ENCODE data around the gene ZNF181. TPM values are rescaled to one million over a fixed set of nuclear protein-coding genes. Genes with fewer than 3 reads are reported as not detected.

The ZNF181 gene
- total RNA-seq, 1 donor from 2014 or later = 12.4 TPM

DNA sequence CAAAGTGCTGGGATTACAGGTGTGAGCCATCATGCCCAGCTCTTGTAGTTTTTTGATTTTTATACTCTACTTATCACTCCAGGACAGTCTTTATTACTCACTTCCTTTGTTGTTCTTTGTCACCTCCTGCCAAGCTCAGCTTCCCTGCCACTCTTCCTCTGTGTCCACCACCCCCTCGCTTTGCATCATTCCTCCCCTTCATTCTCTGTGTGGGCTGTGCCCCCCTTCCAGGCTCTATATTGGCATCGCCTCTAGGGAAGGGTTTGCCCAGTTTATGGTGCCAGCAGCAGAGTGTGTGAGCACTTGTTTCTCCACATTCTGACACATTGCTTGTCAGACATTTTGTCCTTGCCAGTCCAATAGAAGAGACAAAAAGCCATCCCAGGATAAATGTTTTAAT is 41.5 kb upstream of the ZNF181 start:
- Histone ChIP-seq H3K36me3 (no peaks in the 10 kb centered on the region), H3K27ac (no peak overlapping the region), H3K27me3 (ENCODE audit: low read depth) (no peaks in the 10 kb centered on the region), H3K4me1 (no peaks in the 10 kb centered on the region), H3K4me3 (no peak overlapping the region), H3K9me3 (peaks cover 4% of the 10 kb centered on the region)
- intact Hi-C loops (cut with DNase I) = no loop called here
- ATAC-seq = no peak
- DNase-seq = no peak
- TF ChIP-seq, protein P1, sequence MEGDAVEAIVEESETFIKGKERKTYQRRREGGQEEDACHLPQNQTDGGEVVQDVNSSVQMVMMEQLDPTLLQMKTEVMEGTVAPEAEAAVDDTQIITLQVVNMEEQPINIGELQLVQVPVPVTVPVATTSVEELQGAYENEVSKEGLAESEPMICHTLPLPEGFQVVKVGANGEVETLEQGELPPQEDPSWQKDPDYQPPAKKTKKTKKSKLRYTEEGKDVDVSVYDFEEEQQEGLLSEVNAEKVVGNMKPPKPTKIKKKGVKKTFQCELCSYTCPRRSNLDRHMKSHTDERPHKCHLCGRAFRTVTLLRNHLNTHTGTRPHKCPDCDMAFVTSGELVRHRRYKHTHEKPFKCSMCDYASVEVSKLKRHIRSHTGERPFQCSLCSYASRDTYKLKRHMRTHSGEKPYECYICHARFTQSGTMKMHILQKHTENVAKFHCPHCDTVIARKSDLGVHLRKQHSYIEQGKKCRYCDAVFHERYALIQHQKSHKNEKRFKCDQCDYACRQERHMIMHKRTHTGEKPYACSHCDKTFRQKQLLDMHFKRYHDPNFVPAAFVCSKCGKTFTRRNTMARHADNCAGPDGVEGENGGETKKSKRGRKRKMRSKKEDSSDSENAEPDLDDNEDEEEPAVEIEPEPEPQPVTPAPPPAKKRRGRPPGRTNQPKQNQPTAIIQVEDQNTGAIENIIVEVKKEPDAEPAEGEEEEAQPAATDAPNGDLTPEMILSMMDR (IDR thresholded peaks at IDR 0.05) = no peak

DNA sequence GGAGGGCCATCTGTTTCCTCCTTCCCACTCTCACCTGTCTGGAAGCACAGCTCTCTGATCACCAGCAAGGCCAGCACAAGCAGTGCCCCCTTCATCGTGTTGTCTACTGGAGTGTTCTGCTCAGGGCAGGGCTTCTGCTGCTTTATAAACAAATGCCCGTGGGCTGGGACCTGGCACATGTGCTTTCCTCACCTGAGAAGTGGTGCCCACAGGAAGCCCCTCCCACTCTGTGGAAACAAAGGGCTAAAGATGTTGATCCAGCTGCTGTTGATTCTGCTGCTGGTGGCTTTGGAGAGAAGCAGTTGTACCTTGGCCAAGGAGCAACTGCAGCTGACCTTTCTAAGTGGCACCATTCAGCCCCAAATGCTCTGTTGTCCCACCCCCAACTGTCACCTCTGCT is 26.4 kb upstream of the ZNF181 start:
- no peaks in the 10 kb centered on the region for H3K9me3 ChIP-seq

DNA sequence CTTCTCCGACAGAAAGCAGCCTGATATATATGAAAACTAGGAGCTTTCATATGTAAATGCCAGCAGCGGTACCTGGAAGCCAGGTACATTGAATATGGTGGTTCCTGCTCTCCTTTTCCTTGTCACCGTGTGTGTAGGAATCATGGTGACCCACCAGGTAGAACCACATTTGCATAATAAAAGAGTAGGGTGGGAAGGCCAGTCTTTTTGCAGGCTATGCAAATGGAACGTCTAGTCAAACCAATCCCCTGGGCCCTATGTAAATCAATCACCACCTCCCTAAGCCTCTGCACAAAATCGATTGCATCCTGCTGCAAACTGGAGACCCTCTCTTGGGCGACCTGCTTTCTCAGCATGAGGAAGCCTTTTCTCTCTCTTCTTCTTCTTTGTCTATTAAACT is 22.2 kb upstream of the ZNF181 start:
- Histone ChIP-seq H3K27ac (no peak overlapping the region), H3K27me3 (ENCODE audit: low read depth) (no peaks in the 10 kb centered on the region), H3K9me3 (peaks cover 10% of the 10 kb centered on the region), H3K36me3 (no peaks in the 10 kb centered on the region), H3K4me1 (no peaks in the 10 kb centered on the region), H3K4me3 (no peak overlapping the region)
- no peak for ATAC-seq
- intact Hi-C loops (cut with DNase I) = loop anchor here (5.0 kb wide), 1 partner anchor 75 kb away; no protein-coding TSS in a partner anchor
- TF ChIP-seq, protein P1 (IDR thresholded peaks at IDR 0.05) = no peak
- DNase-seq = no peak

More for the DNA sequence above, 26.4 kb upstream of the ZNF181 start:
- no peak for ATAC-seq
- TF ChIP-seq, protein P1 (IDR thresholded peaks at IDR 0.05) = no peak
- no peak for DNase-seq
- no peak overlapping the region for H3K4me3 ChIP-seq
- H3K27ac ChIP-seq = no peak overlapping the region
- no peaks in the 10 kb centered on the region for H3K36me3 ChIP-seq
- H3K27me3 ChIP-seq (ENCODE audit: low read depth) = no peaks in the 10 kb centered on the region
- intact Hi-C loops (cut with DNase I) = no loop called here
- H3K4me1 ChIP-seq = no peaks in the 10 kb centered on the region

DNA sequence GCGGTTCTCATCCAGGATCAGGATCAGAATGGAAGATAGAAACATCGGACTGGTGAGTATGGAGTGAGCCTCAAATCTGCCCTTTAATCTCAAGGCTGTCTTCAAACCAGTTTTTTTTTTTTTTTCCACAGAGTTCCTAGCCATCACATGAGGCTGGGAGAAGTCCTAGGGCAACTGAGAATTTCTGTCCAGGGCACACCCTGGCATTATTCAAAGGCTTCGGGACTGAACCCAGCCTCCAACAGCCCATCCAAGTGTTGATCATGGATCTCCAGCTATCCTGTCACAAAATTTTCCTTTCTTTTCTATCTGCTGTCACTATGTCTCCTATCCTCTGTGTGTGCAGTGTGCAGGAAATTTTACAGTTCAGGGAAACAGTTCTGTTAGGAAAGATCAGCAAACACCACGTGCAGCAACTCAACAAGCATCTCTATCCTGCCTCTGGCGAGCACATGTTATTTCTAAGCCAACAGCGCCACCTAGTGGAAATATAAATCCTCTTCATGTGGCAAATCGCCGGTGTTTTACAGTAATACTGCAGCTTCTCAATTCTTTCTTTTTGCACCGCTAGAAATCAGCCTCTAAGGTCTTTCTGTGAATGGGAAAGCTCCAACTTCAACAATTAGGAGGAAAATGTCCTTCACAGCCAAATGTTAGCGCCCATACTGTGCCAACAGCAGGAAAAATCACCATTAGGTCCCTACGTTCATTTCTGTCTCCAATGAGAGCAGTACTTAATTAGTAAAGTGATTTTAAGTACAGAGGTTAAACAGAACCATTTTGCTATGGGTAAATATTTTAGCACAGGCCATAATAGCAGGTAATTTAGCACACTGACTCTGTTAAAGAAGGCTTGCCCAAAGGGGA is 21.4 kb upstream of the ZNF181 start:
- Histone ChIP-seq H3K4me3 (no peak overlapping the region), H3K27ac (no peak overlapping the region), H3K36me3 (no peaks in the 10 kb centered on the region), H3K9me3 (peaks cover 10% of the 10 kb centered on the region), H3K27me3 (ENCODE audit: low read depth) (no peaks in the 10 kb centered on the region), H3K4me1 (no peaks in the 10 kb centered on the region)
- intact Hi-C loops (cut with DNase I) = loop anchor here (5.0 kb wide), 1 partner anchor 75 kb away; no protein-coding TSS in a partner anchor
- DNase-seq (no peak), ATAC-seq (peak; percentile 78 to 81)
- TF ChIP-seq, protein P1 (IDR thresholded peaks at IDR 0.05) = peak; percentile 82

DNA sequence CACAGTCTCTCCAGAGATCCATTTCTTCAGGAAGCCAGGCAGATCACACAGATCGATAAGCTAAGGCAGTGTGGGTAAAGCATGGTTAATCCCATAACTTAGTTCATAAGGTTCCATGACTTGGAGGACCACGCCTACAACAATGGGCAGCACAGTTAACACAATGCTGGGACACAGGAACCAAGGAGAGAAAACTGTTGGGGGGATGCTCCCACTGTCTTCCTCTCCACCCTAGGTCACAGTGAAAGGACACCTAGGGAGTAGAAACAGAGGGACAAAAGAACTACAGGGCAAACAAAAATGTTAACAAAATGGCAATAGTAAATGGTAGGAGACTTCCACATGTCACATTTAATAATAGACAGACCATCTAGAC is 20.8 kb upstream of the ZNF181 start:
- intact Hi-C loops (cut with DNase I) = loop anchor here (5.0 kb wide), 1 partner anchor 76 kb away; no protein-coding TSS in a partner anchor
- no peak overlapping the region for H3K4me3 ChIP-seq
- TF ChIP-seq, protein P1 (IDR thresholded peaks at IDR 0.05) = no peak
- peaks cover 10% of the 10 kb centered on the region for H3K9me3 ChIP-seq
- no peak for DNase-seq
- H3K36me3 ChIP-seq = no peaks in the 10 kb centered on the region
- no peaks in the 10 kb centered on the region for H3K27me3 ChIP-seq (ENCODE audit: low read depth)
- no peaks in the 10 kb centered on the region for H3K4me1 ChIP-seq
- no peak overlapping the region for H3K27ac ChIP-seq
- ATAC-seq = no peak

Data from lower lobe of right lung (tissue), 2 donors.